LNCaP clone FGC (cell line): Measurements from ENCODE around the gene CDK14.
"Not testable (repeated sequence)": the region's sequence is repeated elsewhere in the genome, so short reads cannot be mapped to it uniquely, and the experiment has no call there.

ENCODE experiments used
- DNase-seq: peaks from one replicate; pipeline ENCODE4 v3.0.0-alpha.2; 2011; ENCODE audit warnings: low read depth
- H3K4me3 ChIP-seq: 2 replicates; pipeline ENCODE4 v1.5.1; 2011; ENCODE audit warnings: mild to moderate bottlenecking, low read depth, low read length, control low read depth
- TF ChIP-seq, protein P1 (sequence below): IDR thresholded peaks from 2 replicates; pipeline ENCODE4 v1.5.1; 2012; ENCODE audit warnings: mild to moderate bottlenecking; ENCODE audit not compliant: control insufficient read depth, insufficient read depth; ENCODE audit errors: extremely low read depth

CDK14 gene

DNA sequence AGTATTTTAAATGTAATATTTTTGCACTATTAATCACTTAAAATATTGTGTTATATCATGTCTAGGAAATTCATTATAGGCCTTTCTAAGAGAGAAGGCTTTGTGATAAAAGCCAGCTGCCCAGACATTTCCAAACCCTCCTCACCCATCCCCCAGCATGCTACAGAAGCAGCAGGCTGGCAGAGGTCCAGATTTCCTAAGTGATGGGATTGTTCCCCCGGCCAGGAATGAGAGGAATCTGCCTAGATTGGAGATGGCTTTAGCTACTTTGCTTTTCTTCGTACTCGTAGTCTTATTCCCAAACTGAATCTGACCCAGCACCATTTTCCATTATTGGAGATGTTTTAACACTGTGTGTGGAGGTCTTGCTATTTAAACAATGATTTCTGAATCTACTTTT is 29.4 kb downstream of the CDK14 start:
- TF ChIP-seq, protein P1, sequence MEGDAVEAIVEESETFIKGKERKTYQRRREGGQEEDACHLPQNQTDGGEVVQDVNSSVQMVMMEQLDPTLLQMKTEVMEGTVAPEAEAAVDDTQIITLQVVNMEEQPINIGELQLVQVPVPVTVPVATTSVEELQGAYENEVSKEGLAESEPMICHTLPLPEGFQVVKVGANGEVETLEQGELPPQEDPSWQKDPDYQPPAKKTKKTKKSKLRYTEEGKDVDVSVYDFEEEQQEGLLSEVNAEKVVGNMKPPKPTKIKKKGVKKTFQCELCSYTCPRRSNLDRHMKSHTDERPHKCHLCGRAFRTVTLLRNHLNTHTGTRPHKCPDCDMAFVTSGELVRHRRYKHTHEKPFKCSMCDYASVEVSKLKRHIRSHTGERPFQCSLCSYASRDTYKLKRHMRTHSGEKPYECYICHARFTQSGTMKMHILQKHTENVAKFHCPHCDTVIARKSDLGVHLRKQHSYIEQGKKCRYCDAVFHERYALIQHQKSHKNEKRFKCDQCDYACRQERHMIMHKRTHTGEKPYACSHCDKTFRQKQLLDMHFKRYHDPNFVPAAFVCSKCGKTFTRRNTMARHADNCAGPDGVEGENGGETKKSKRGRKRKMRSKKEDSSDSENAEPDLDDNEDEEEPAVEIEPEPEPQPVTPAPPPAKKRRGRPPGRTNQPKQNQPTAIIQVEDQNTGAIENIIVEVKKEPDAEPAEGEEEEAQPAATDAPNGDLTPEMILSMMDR = no peak
- DNase-seq = no peak
- H3K4me3 ChIP-seq = no peak overlapping the region

DNA sequence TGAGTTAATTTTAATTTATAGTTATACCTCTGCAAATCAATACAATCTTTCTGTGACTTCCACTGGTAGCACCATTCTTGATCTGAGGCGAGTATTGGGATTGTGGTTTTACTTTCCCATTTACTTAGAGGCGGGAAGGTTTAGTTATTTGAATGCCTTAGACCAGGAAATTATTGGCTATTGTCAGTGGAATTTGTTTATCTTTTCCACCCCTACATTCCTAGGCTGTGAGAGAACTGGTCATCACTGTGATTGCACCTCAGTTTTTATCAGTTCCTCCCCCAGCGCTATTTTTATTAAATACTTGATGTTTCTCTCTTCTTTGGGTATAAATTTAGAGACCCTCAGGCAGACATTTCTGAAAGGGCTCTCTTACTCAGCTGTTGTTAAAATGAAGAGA is 29.9 kb downstream of the CDK14 start:
- TF ChIP-seq, protein P1 = no peak
- H3K4me3 ChIP-seq = no peak overlapping the region
- no peak for DNase-seq

DNA sequence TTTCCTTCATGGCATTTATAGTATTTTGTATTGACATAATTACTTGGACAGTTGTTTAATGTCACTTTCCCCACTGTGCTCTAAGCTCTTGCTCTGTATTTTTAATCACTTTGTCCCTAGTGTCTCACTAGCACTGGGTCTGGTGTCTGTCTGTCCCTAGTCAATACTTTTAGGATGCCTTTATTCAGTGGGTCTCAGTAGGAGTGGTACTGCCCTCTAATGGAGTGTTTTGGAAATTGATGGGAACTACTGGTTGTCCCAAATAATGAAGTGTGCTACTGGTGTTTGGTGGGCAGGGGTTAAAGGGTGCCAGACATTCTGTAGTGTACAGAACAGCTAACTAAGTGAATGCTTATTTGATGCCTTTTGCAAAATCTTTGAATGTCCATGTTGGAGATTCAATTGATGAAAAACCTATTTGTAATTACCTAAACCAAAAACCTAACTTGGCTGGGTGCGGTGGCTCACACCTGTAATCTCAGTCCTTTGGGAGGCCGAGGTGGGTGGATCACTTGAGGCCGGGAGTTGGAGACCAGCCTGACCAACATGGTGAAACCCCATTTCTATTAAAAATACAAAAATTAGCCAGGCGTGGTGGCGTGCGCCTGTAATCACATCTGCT is 33.3 kb downstream of the CDK14 start:
- no peak for DNase-seq
- no peak overlapping the region for H3K4me3 ChIP-seq
- TF ChIP-seq, protein P1 = peak; percentile 64

DNA sequence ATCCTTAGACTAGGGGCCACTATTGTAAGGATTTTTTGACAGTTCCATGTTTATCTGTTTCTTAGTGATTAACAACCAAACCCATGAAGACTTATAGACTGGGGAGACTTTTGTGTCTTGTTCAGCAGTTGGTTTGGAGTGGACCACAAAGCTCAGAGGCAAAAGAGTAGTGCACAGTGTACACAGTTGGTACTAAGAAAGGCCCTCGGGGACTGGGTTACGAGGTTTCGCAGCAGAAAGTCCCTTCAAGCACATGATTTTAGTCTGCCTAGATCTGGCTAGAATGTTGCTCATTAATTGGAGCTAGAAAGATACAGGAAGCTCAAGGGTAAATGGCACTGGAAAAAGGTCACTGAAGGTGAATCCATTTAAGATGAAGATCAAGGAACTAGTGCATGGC is 35.4 kb downstream of the CDK14 start:
- DNase-seq = no peak
- TF ChIP-seq, protein P1 = no peak
- no peak overlapping the region for H3K4me3 ChIP-seq

DNA sequence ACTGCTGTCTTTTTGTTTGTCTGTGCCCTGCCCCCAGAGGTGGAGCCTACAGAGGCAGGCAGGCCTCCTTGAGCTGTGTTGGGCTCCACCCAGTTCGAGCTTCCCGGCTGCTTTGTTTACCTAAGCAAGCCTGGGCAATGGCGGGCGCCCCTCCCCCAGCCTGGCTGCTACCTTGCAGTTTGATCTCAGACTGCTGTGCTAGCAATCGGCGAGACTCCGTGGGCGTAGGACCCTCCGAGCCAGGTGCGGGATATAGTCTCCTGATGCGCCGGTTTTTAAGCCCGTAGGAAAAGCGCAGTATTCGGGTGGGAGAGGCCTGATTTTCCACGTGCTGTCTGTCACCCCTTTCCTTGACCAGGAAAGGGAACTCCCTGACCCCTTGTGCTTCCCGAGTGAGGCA is 43.6 kb downstream of the CDK14 start:
- DNase-seq, H3K4me3 ChIP-seq: not testable (repeated sequence)

DNA sequence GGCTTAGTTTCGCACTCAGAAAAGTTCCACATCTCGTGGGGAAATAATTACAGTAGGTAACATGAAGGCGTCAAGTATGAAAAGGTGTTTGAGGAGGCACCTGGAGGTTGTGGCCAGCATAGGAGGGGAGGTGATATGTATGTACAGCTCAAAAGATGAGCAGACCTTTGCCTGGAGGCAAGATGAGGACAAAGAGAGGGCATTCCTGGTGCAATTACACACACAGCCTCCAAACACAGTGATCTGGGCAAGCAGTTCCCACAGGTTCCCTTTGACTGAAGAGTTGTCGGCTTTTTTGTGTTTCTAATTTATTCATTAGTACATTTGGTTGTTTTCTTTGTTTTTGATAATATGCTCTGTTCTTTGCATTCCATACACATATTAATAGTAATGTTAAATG is 46.9 kb downstream of the CDK14 start:
- no peak overlapping the region for H3K4me3 ChIP-seq
- TF ChIP-seq, protein P1 = no peak
- no peak for DNase-seq

DNA sequence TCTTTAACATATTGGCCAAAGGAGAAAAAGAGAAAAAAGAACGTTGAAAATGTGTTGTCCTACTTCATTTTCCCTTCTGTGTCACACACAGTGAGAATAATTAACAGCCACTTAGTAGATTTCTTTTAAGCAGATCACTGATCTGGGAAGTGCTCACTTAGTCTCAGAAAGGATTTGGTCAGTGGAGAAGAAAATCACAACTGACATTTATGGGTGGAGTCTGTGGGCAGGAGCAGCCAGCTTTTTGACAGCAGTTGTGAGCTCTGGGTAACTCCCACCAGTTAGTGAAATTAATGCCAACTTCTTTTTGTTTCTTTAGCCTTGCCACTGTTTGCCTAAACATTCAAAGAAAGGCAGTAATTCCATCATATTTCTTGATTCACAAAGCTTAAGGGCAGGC is 49.7 kb downstream of the CDK14 start:
- DNase-seq = no peak
- no peak overlapping the region for H3K4me3 ChIP-seq
- TF ChIP-seq, protein P1 = no peak

DNA sequence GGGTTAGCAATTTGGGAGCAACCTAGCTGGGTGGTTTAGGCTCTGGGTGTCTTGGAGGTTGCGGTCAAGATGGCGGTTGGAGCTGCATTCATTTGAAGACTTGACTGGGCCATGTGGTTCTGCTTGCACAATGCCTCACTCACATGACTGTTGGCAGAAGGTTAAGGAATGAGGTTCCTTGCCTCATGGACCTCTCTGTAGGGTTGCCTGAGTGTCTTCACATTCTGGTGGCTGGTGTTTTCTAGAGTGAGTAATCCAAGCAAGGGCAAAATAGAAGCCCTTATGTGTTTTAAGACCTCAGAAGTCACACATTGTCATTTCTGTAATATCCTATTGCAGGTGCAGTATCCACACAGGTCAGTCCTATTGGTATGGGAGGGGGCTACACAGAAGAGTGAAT is 52.0 kb downstream of the CDK14 start:
- DNase-seq = no peak

More for the DNA sequence above, 52.0 kb downstream of the CDK14 start:
- TF ChIP-seq, protein P1 = no peak
- no peak overlapping the region for H3K4me3 ChIP-seq
